T-helper 17 cell (primary cell): ENCODE data around the gene TMEM169. TPM values are rescaled to one million over a fixed set of nuclear protein-coding genes. Genes with fewer than 3 reads are reported as not detected.

ENCODE experiments used
- total RNA-seq, 4 donors: library from RNA in 2 of 4; stranded (reverse) in 2 of 4; gene quantifications; one replicate each; pipeline ENCODE4 v1.2.3 and lab custom pipeline; 2022 to 2026

The TMEM169 gene
- total RNA-seq, 2 donors from 2014 or later = 1.6 to 2.2 TPM

Other genes with a start within 250 kb of the TMEM169 start
- gene MREG, start 68.4 kb upstream of the TMEM169 start, total RNA-seq = 1 to 10 TPM; 5.3 to 6.6 TPM
- 10 to 100 TPM; 16.9 to 18.7 TPM for gene PECR, start 110 bp upstream of the TMEM169 start, total RNA-seq
- 100 to 1,000 TPM; 151 to 161 TPM for gene XRCC5, start 27.4 kb downstream of the TMEM169 start, total RNA-seq